Smooth muscle cell (in vitro differentiated cells): ENCODE results near the gene C11orf98. TPM values are rescaled to one million over a fixed set of nuclear protein-coding genes. Genes with fewer than 3 reads are reported as not detected.
A peak's percentile ranks its signal among the peaks of the same experiment; 100 is the strongest.

ENCODE experiments used
- DNase-seq: peaks from one replicate; lab custom pipeline; 2025; ENCODE audit not compliant: unreplicated experiment; lab: John Stamatoyannopoulos, UW
- H2AFZ ChIP-seq: fragments of 200-600 bp; sonication (generic); 2 replicates; pipeline ENCODE4 v1.6.0; 2016; ENCODE audit warnings: antibody characterized with exemption, low read depth, mild to moderate bottlenecking
- H3F3A ChIP-seq: fragments of 200-600 bp; sonication (generic); 2 replicates; pipeline ENCODE4 v1.6.0; 2017; ENCODE audit warnings: antibody characterized with exemption, low read depth
- H3K27ac ChIP-seq: fragments of 200-600 bp; sonication (generic); 2 replicates; pipeline ENCODE4 v1.5.1; 2016; ENCODE audit warnings: low read depth, mild to moderate bottlenecking
- H3K27me3 ChIP-seq: fragments of 200-600 bp; sonication (generic); 2 replicates; pipeline ENCODE4 v1.6.1; 2016; ENCODE audit warnings: low read depth, mild to moderate bottlenecking
- H3K36me3 ChIP-seq: fragments of 200-600 bp; sonication (generic); 2 replicates; pipeline ENCODE4 v1.5.1; 2016; ENCODE audit warnings: low read depth
- H3K4me1 ChIP-seq: fragments of 200-600 bp; sonication (generic); 2 replicates; pipeline ENCODE4 v1.5.1; 2016; ENCODE audit warnings: low read depth
- H3K4me2 ChIP-seq: fragments of 200-600 bp; sonication (generic); 2 replicates; pipeline ENCODE4 v1.6.0; 2016; ENCODE audit warnings: mild to moderate bottlenecking
- H3K4me3 ChIP-seq: fragments of 200-600 bp; sonication (generic); 2 replicates; pipeline ENCODE4 v1.5.1; 2016; ENCODE audit warnings: mild to moderate bottlenecking
- H3K79me2 ChIP-seq: fragments of 200-600 bp; sonication (generic); 2 replicates; pipeline ENCODE4 v1.6.0; 2016; ENCODE audit warnings: low read depth, mild to moderate bottlenecking
- H3K9ac ChIP-seq: fragments of 200-600 bp; sonication (generic); 2 replicates; pipeline ENCODE4 v1.6.0; 2016; ENCODE audit warnings: low read depth
- H3K9me3 ChIP-seq: fragments of 200-600 bp; sonication (generic); replicated peaks from 2 replicates; pipeline ENCODE4 v1.5.1; 2016; ENCODE audit warnings: low read depth
- H4K20me1 ChIP-seq: fragments of 200-600 bp; sonication (generic); 2 replicates; pipeline ENCODE4 v1.6.0; 2016; ENCODE audit warnings: low read depth
- WGBS: methylation state at CpG from one replicate; pipeline ENCODE4 v1.1.7; 2016; ENCODE audit warnings: low lambda C conversion rate; 5-methylcytosine and 5-hydroxymethylcytosine counted together
- polyA plus RNA-seq: library from polyadenylated mRNA; unstranded; fragments of >200 nt; fragmentation: Nextera tagmentation; extraction: Ambion mirVana; gene quantifications from 2 replicates; pipeline ENCODE4 v1.2.1, GENCODE V29; 2016
- total RNA-seq: library from RNA; depleted of rRNA; stranded (reverse); fragments of >200 nt; gene quantifications from 2 replicates; pipeline ENCODE4 v1.2.3, GENCODE V29; 2014
- TF ChIP-seq, protein P1 (sequence below): fragments of 200-600 bp; sonication (generic); IDR thresholded peaks from 2 replicates; pipeline ENCODE4 v1.5.1; 2017; ENCODE audit warnings: borderline replicate concordance, mild to moderate bottlenecking, antibody characterized with exemption; ENCODE audit not compliant: insufficient read depth, poor library complexity, severe bottlenecking

C11orf98 gene
- total RNA-seq (54.4 and 68.4 TPM in 2 replicates), polyA plus RNA-seq (101 and 114 TPM in 2 replicates)

- Histone ChIP-seq H3K4me1 (peaks cover 18% of the 10 kb centered on the region), H3K36me3 (no peaks in the 10 kb centered on the region), H3K27ac (peak within 1 kb of the TSS; percentile 67), H3K9ac (peak within 1 kb of the TSS; percentile 78), H3K27me3 (no peaks in the 10 kb centered on the region), H4K20me1 (peaks cover 17% of the 10 kb centered on the region), H3K4me3 (peak within 1 kb of the TSS; percentile 85), H2AFZ (peak within 1 kb of the TSS; percentile 81), H3K9me3 (no peaks in the 10 kb centered on the region), H3F3A (peaks cover 20% of the 10 kb centered on the region), H3K4me2 (peak within 1 kb of the TSS; percentile 91), H3K79me2 (peaks cover 34% of the 10 kb centered on the region)
- under 1% methylated on average over 38 of the region's 47 CpGs for WGBS
- TF ChIP-seq, protein P1, sequence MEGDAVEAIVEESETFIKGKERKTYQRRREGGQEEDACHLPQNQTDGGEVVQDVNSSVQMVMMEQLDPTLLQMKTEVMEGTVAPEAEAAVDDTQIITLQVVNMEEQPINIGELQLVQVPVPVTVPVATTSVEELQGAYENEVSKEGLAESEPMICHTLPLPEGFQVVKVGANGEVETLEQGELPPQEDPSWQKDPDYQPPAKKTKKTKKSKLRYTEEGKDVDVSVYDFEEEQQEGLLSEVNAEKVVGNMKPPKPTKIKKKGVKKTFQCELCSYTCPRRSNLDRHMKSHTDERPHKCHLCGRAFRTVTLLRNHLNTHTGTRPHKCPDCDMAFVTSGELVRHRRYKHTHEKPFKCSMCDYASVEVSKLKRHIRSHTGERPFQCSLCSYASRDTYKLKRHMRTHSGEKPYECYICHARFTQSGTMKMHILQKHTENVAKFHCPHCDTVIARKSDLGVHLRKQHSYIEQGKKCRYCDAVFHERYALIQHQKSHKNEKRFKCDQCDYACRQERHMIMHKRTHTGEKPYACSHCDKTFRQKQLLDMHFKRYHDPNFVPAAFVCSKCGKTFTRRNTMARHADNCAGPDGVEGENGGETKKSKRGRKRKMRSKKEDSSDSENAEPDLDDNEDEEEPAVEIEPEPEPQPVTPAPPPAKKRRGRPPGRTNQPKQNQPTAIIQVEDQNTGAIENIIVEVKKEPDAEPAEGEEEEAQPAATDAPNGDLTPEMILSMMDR, result no peak
- DNase-seq, result peak; percentile 93
Measured at GRCh38 chr11:62665075-62665598, at the start of gene C11orf98, which contains the start of gene CSKMT. TSS of gene C11orf98 (minus strand) at chr11:62665210. CDS start at chr11:62665169, 41 bp downstream. TSS of gene CSKMT (plus strand) at chr11:62665312. CDS start at chr11:62665880, 568 bp downstream.

- Histone ChIP-seq H3K4me2 (no peak overlapping the region), H4K20me1 (no peaks in the 10 kb centered on the region), H3K27me3 (no peaks in the 10 kb centered on the region), H3K79me2 (peaks cover 18% of the 10 kb centered on the region), H3K36me3 (no peaks in the 10 kb centered on the region), H3K9me3 (no peaks in the 10 kb centered on the region), H3K4me3 (no peak overlapping the region), H3K27ac (peak overlapping the region; percentile 11), H2AFZ (no peak overlapping the region), H3K9ac (no peak overlapping the region), H3F3A (peaks cover 55% of the 10 kb centered on the region), H3K4me1 (peaks cover 14% of the 10 kb centered on the region)
- WGBS, result 97% methylated on average over 2 of the region's 2 CpGs
- TF ChIP-seq, protein P1, result no peak
- DNase-seq, result no peak
Measured at GRCh38 chr11:62713343-62713742, 48.3 kb upstream of the C11orf98 start.

GRCh38 chr11:62712861-62713260 is 47.9 kb upstream of the C11orf98 start:
- Histone ChIP-seq H3K4me2 (no peak overlapping the region), H3K36me3 (no peaks in the 10 kb centered on the region), H3K4me1 (peaks cover 15% of the 10 kb centered on the region), H2AFZ (no peak overlapping the region), H3K9me3 (no peaks in the 10 kb centered on the region), H3K27me3 (no peaks in the 10 kb centered on the region), H3K27ac (peak overlapping the region; percentile 11), H3K4me3 (no peak overlapping the region), H3F3A (peaks cover 60% of the 10 kb centered on the region), H3K9ac (no peak overlapping the region), H3K79me2 (peaks cover 14% of the 10 kb centered on the region), H4K20me1 (no peaks in the 10 kb centered on the region)
- TF ChIP-seq, protein P1, result no peak
- WGBS, result 92% methylated on average over 3 of the region's 3 CpGs
- DNase-seq, result no peak
